NT2/D1 (cell line): ENCODE data around the gene ERN1.
A peak's percentile ranks its signal among the peaks of the same experiment; 100 is the strongest.

Source experiments
- DNase-seq: peaks from one replicate; pipeline ENCODE4 v3.0.0-alpha.2; 2011; ENCODE audit warnings: low read depth, low spot score
- H3K27me3 ChIP-seq: 2 replicates; pipeline ENCODE4 v1.6.0; 2011; ENCODE audit warnings: mild to moderate bottlenecking; ENCODE audit not compliant: insufficient read length, insufficient read depth
- H3K36me3 ChIP-seq: 2 replicates; pipeline ENCODE4 v1.6.1; 2011; ENCODE audit warnings: mild to moderate bottlenecking, low read length, mixed read lengths; ENCODE audit not compliant: insufficient read depth, insufficient read length
- H3K4me1 ChIP-seq: 2 replicates; pipeline ENCODE4 v1.5.1; 2011; ENCODE audit not compliant: insufficient read depth, insufficient read length
- H3K4me3 ChIP-seq: 2 replicates; pipeline ENCODE4 v1.5.1; 2011; ENCODE audit warnings: low read depth; ENCODE audit not compliant: insufficient read length
- H3K9ac ChIP-seq: 2 replicates; pipeline ENCODE4 v1.6.0; 2011; ENCODE audit warnings: low read depth; ENCODE audit not compliant: insufficient read length
- H3K9me3 ChIP-seq: 2 replicates; pipeline ENCODE4 v1.5.1; 2011; ENCODE audit warnings: mild to moderate bottlenecking, low read length; ENCODE audit not compliant: insufficient read depth
- SUZ12 ChIP-seq: IDR thresholded peaks from 2 replicates; pipeline ENCODE4 v1.6.1; 2011; ENCODE audit not compliant: insufficient read length, insufficient read depth; ENCODE audit errors: extremely low read depth
- YY1 ChIP-seq: IDR thresholded peaks from 2 replicates; pipeline ENCODE4 v1.6.1; 2011; ENCODE audit not compliant: insufficient read length, insufficient read depth
- ZNF274 ChIP-seq: IDR thresholded peaks from 2 replicates; pipeline ENCODE4 v1.6.1; 2011; ENCODE audit warnings: mild to moderate bottlenecking, low read depth, low read length

The ERN1 gene

DNA sequence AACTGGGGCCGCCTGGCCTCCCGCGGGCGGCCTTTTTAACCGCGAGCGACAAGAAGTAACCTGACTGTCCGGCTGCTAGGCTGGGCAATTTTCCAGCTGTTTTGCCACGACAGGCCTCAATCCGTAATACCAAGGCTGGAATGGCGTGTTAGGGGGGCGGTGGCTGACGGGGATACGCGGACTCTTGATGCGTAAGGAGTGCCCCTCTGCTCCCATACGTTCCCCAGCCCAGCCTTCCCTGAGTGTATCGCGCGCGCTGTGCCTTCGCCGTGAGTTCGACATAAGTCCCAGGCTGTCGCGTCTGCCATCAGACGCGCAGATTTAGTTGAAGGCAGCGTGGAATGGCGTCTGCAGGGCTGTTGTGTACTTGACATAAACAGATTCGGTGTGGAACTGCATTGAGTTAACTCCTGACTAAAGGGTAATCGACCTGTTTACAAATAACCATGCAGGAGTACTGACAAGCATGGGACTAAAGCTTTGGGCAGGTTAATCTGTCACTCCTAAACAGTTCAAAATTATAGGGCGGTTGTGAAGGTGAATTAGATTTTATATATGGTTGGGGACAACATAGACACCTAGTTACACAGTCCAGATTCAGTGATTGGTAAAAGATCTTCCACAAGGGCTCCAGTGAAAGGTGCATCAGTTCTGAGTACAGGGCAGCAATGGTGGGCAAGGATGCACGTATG lies 16.6 kb upstream of the ERN1 start:
- no peak for TF ChIP-seq YY1
- TF ChIP-seq ZNF274: no peak
- no peak for TF ChIP-seq SUZ12

GRCh38 chr17:64145751-64146417 lies 15.9 kb upstream of the ERN1 start:
- Histone ChIP-seq H3K27me3 (no peaks in the 10 kb centered on the region), H3K9ac (peak overlapping the region; percentile 96), H3K4me1 (no peaks in the 10 kb centered on the region), H3K36me3 (peaks cover 29% of the 10 kb centered on the region), H3K9me3 (no peaks in the 10 kb centered on the region), H3K4me3 (peak overlapping the region; percentile 89)
- DNase-seq: peak; percentile 96
- TF ChIP-seq YY1: peak; percentile 58
- no peak for TF ChIP-seq ZNF274
- no peak for TF ChIP-seq SUZ12

More for the DNA sequence above, 16.6 kb upstream of the ERN1 start:
- Histone ChIP-seq H3K36me3 (peaks cover 29% of the 10 kb centered on the region), H3K9me3 (no peaks in the 10 kb centered on the region), H3K9ac (peak overlapping the region; percentile 96), H3K4me1 (no peaks in the 10 kb centered on the region), H3K27me3 (no peaks in the 10 kb centered on the region), H3K4me3 (peak overlapping the region; percentile 89)
- DNase-seq: peak; percentile 33

DNA sequence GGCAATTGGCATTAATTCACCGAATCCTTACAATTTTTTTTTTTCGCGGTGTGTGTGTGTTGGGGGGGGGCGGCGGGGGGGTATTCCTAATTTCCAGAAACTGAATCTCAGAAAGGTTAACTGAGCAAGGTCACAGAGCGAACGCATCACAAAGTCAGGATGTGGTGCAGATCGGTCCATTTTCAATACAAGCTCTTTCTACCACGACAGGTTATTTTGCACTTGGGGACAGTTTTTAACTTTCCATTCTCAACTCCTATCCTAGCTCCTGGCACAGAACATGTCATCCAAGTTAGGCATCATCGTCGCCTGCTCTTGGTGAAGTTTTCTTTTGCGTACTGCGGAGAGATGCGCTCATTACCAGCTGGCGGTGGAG lies 15.4 kb upstream of the ERN1 start:
- Histone ChIP-seq H3K4me3 (peak overlapping the region; percentile 89), H3K27me3 (no peaks in the 10 kb centered on the region), H3K9me3 (no peaks in the 10 kb centered on the region), H3K4me1 (no peaks in the 10 kb centered on the region), H3K9ac (peak overlapping the region; percentile 91), H3K36me3 (peaks cover 26% of the 10 kb centered on the region)
- no peak for DNase-seq
- TF ChIP-seq ZNF274: no peak
- TF ChIP-seq SUZ12: no peak
- no peak for TF ChIP-seq YY1

DNA sequence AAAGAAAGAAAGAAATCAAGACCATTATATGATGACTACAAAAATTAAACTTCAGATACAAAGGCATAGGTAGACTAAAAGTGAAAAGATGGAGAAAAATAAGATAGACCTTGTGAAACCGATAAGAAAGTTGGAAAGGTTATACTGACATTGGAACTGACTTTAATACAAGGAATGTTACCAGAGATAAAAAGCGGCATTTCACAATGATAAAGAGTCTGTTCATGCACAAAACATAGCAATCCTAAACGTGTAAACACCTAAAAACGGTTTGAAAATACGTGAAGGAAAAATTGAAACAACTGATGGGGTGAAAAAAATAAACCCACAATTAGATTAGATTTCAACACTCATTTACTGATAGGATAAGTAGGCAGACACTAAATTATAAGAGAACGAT lies 9.6 kb upstream of the ERN1 start:
- Histone ChIP-seq H3K4me1 (no peaks in the 10 kb centered on the region), H3K27me3 (no peaks in the 10 kb centered on the region), H3K9ac (no peak overlapping the region), H3K36me3 (no peaks in the 10 kb centered on the region), H3K4me3 (no peak overlapping the region), H3K9me3 (no peaks in the 10 kb centered on the region; the same call in 1 of the 2 replicates)
- TF ChIP-seq SUZ12 (no peak), YY1 (no peak), ZNF274 (no peak)
- no peak for DNase-seq

DNA sequence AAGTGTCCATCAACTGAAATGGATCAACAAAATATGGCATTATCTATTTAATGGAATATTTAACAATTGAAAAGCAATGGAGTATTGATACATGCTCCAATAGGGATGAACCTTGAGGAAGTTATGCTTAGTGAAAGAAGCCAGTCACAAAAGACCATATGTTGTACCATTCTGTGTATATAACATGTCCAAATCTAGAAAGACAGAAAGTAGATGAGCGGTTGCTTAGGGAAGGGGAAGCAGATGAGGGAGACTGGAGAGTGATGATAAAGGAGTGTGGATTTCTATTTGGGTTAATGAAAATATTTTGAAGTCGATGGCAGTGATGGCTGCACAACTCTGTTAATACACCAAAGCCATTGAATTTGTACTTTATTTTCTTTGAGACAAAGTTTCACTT lies 8.5 kb upstream of the ERN1 start:
- no peaks in the 10 kb centered on the region; the same call in 1 of the 2 replicates for H3K9me3 ChIP-seq
- H3K36me3 ChIP-seq: no peaks in the 10 kb centered on the region
- H3K27me3 ChIP-seq: no peaks in the 10 kb centered on the region
- no peak overlapping the region for H3K9ac ChIP-seq
- TF ChIP-seq ZNF274 (no peak), SUZ12 (no peak), YY1 (no peak)
- no peaks in the 10 kb centered on the region for H3K4me1 ChIP-seq
- H3K4me3 ChIP-seq: no peak overlapping the region
- no peak for DNase-seq

DNA sequence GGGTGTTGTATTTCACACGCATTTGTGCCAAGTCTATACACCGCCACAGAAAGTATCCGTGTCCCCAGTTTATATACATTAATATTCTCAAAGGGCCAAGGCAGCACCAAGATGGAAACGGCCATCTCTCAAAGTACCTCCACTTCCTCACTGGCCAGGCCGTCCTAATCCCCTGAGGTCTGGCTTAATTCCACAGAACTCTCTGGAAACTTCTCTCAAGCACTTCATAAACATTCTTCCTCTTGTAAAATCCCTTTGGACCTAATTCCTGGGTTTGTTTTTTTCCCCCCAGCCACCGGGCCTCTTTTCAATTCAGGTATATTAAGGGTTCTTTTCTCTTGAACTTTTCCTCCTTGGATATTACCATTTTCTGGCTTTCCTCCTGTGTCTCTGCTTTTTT lies 5.1 kb upstream of the ERN1 start:
- no peaks in the 10 kb centered on the region for H3K36me3 ChIP-seq
- peaks cover 16% of the 10 kb centered on the region for H3K27me3 ChIP-seq
- DNase-seq: no peak
- TF ChIP-seq ZNF274 (no peak), SUZ12 (no peak), YY1 (no peak)
- no peak overlapping the region for H3K9ac ChIP-seq
- H3K4me1 ChIP-seq: no peaks in the 10 kb centered on the region
- no peaks in the 10 kb centered on the region; the same call in 1 of the 2 replicates for H3K9me3 ChIP-seq
- H3K4me3 ChIP-seq: no peak overlapping the region

DNA sequence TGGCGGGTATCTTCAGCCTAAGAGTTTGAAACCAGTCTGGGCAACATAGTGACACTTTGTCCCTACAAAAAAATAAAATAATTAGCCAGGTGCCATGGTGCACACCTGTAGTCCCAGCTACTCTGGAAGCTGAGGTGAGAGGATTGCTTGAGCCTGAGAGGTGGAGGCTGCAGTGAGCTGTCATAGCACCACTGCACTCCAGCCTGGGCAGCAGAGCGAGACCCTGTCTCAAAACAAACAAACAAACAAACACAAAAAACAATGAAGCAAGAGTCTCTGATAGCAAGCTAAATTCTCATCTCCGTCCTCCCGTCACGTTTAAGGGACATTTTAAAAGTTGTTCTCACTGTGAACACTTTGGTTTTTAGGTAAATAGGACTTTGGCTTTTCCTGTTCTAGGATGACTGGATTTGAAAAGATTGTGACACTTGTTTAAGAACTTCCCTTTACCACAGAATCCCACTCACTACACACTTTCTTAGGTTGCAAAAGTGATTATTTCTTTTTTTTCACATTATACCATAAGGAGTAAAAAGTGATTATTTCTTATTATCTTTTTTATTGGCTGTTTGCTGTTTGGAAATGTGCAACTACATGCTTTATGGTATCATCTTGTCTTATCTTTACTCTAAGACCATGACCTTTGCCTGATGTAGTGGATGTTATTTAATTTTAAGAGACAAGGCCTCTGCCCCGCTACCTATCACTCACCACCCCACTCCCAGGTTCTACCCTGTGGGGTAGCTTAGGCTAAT lies 4.4 kb upstream of the ERN1 start:
- Histone ChIP-seq H3K9ac (no peak overlapping the region), H3K27me3 (peaks cover 19% of the 10 kb centered on the region), H3K4me1 (no peaks in the 10 kb centered on the region), H3K4me3 (no peak overlapping the region), H3K9me3 (no peaks in the 10 kb centered on the region; the same call in 1 of the 2 replicates), H3K36me3 (no peaks in the 10 kb centered on the region)
- TF ChIP-seq ZNF274 (no peak), YY1 (no peak), SUZ12 (no peak)
- DNase-seq: no peak
